ENCODE results near the gene RSRC1. TPM values are rescaled to one million over a fixed set of nuclear protein-coding genes. Genes with fewer than 3 reads are reported as not detected.
A peak's percentile ranks its signal among the peaks of the same experiment; 100 is the strongest.

RSRC1 gene
- total and polyA plus RNA-seq, 4 experiments from 2014 or later, result 23.4 to 35.7 (median 33.7) TPM

DNA sequence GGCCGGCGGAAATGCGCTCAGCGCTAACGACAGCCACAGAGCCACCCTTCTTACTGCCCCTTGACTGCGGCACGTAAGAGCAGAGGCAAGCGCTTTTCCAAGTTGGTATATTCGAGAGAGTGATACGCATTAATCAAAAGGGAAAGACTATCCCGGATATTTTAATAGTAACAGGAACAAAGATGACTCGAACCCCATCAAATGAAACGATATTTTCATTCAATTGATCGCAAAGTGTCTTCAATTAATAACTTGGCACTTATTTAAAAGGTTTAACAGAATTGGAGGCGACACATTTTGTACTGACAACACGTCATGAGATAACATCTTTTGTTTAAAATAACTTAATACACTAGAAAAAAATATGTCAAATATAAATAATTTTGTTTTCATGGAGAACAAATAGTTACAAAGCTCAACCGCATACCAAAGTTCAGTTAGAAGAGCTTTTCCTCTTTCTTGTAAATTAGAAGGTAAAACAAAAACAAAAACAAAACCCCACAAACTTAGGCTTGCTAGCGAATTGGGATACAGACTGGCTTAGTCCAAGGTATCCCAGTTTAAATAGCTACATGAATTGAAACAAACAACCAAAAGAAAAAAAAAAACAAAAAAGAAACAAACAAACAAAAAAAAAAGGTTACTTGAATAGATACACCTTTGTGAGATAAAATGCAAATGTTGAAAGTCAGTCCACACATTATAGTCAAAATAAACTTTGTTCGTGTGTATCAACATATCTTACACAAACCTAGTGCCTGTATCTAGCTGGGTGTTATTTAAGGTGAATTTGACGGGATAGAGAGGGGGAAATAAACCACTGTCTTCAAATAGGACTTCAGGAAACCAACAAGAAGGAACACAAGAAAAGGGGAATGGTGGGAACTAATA is 13.8 kb upstream of the RSRC1 start:
- Histone ChIP-seq H3K36me3 (ENCODE audit: insufficient read depth, low read length) (no peaks in the 10 kb centered on the region), H3K4me3 (ENCODE audit: low read length in 2 of 2) (no peak overlapping the region), H3K27ac (ENCODE audit: low read depth, low read length) (no peak overlapping the region), H3K9me3 (ENCODE audit: control insufficient read depth in 1 of 2, low read length in 2 of 2) (no peaks in the 10 kb centered on the region), H3K4me1 (ENCODE audit: insufficient read depth, low read length) (peaks cover 12% of the 10 kb centered on the region), H3K27me3 (ENCODE audit: insufficient read depth, low read length) (peaks cover 56% of the 10 kb centered on the region)
- Mint-ChIP-seq H3K9me3 (peaks cover 2 to 36% (median 23%) of the 10 kb centered on the region in 8 donors), H3K4me1 (peaks cover 6 to 25% (median 14%) of the 10 kb centered on the region in 4 donors), H3K27me3 (peaks cover 61 to 68% of the 10 kb centered on the region in 2 donors), H3K4me3 (peak overlapping the region in 6 of 8 donors; percentile 5 to 55 (median 25)), H3K36me3 (peaks cover 0 to 7% of the 10 kb centered on the region in 2 donors), H3K27ac (peak overlapping the region in 5 of 7 donors; percentile 57 to 81 (median 70))
- CTCF ChIA-PET (ENCODE audit: partially characterized antibody), result no interaction called here
- intact Hi-C loops (cut with micrococcal nuclease), result loop anchor here (2.0 kb wide), 1 partner anchor 15 kb away; the partner anchor contains the start of gene RSRC1
- POLR2A ChIA-PET (ENCODE audit: partially characterized antibody), result interaction anchor here (5.0 kb wide), 1 partner anchor 14 kb away, joined by 19 read pairs; the partner anchor contains the start of gene RSRC1
- peak in 1 of 5 donors; percentile 6 for DNase-seq

DNA sequence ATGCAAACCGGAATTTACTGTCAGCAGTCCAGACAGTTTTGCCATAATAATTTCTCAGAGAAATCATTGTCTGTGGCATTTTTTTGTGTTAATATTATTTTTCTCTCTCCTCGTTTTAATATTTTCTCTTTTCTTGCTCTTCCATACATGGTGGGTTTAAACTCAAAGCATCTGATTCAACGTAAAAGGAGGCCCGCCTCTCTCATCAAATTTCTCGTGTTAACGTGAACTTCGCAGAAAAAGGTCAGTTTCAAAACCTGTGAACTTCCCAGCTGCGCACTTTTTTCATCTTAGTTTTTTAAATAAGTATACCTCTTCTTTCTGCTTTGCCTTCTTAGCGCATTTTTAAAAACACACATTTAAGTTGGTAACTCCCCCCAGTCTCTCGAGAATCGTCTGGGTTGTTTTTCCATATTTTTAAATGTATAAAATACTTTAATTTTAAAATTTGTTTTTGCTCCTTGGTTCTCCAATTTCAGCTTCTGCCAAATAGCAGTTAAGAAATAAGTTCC is 12.8 kb upstream of the RSRC1 start:
- no peak overlapping the region for H3K27ac ChIP-seq (ENCODE audit: low read depth, low read length)
- no peak overlapping the region for H3K4me3 ChIP-seq (ENCODE audit: low read length in 2 of 2)
- ChIA-PET CTCF (ENCODE audit: partially characterized antibody) (interaction anchor here (0.7 kb wide), 1 partner anchor 16 kb away, joined by 4 read pairs; no protein-coding TSS in a partner anchor), POLR2A (ENCODE audit: partially characterized antibody) (interaction anchor here (5.0 kb wide), 1 partner anchor 13 kb away, joined by 19 read pairs; the partner anchor contains the start of gene RSRC1)
- peaks cover 61% of the 10 kb centered on the region for H3K27me3 ChIP-seq (ENCODE audit: insufficient read depth, low read length)
- H3K36me3 Mint-ChIP-seq, result peaks cover 0 to 7% of the 10 kb centered on the region in 2 donors
- H3K4me1 Mint-ChIP-seq, result peaks cover 6 to 25% (median 14%) of the 10 kb centered on the region in 4 donors
- DNase-seq, result peak in 1 of 5 donors; percentile 3
- intact Hi-C loops (cut with micrococcal nuclease), result loop anchor here (2.0 kb wide), 1 partner anchor 14 kb away; the partner anchor contains the start of gene RSRC1
- peaks cover 65 to 73% of the 10 kb centered on the region in 2 donors for H3K27me3 Mint-ChIP-seq
- H3K27ac Mint-ChIP-seq, result peak overlapping the region in 4 of 7 donors; percentile 38 to 96 (median 86)
- H3K4me1 ChIP-seq (ENCODE audit: insufficient read depth, low read length), result peaks cover 12% of the 10 kb centered on the region
- no peaks in the 10 kb centered on the region for H3K36me3 ChIP-seq (ENCODE audit: insufficient read depth, low read length)
- H3K9me3 ChIP-seq (ENCODE audit: control insufficient read depth in 1 of 2, low read length in 2 of 2), result no peaks in the 10 kb centered on the region
- H3K9me3 Mint-ChIP-seq, result peaks cover 2 to 38% (median 23%) of the 10 kb centered on the region in 8 donors
- H3K4me3 Mint-ChIP-seq, result peak overlapping the region in 7 of 8 donors; percentile 85 to 95 (median 91)

GRCh38 chr3:158097593-158098308 is 12.1 kb upstream of the RSRC1 start:
- DNase-seq, result peak; percentile 75 to 81 (median 79)
- peaks cover 0 to 7% of the 10 kb centered on the region in 2 donors for H3K36me3 Mint-ChIP-seq
- CTCF ChIA-PET (ENCODE audit: partially characterized antibody), result interaction anchor here (0.7 kb wide), 1 partner anchor 17 kb away, joined by 4 read pairs; no protein-coding TSS in a partner anchor
- POLR2A ChIA-PET (ENCODE audit: partially characterized antibody), result interaction anchor here (5.0 kb wide), 1 partner anchor 12 kb away, joined by 19 read pairs; the partner anchor contains the start of gene RSRC1
- Histone ChIP-seq H3K27me3 (ENCODE audit: insufficient read depth, low read length) (peaks cover 67% of the 10 kb centered on the region), H3K4me3 (ENCODE audit: low read length in 2 of 2) (peak overlapping the region; percentile 22 to 68), H3K9me3 (ENCODE audit: control insufficient read depth in 1 of 2, low read length in 2 of 2) (no peaks in the 10 kb centered on the region), H3K27ac (ENCODE audit: low read depth, low read length) (no peak overlapping the region), H3K36me3 (ENCODE audit: insufficient read depth, low read length) (no peaks in the 10 kb centered on the region), H3K4me1 (ENCODE audit: insufficient read depth, low read length) (peaks cover 13% of the 10 kb centered on the region)
- intact Hi-C loops (cut with micrococcal nuclease), result loop anchor here (1.0 to 2.0 kb wide), 2 partner anchors 9 to 13 kb away; partner anchors contain the start of genes RSRC1 and SHOX2
- peak overlapping the region; percentile 85 to 95 (median 90) for H3K4me3 Mint-ChIP-seq
- H3K27me3 Mint-ChIP-seq, result peaks cover 70 to 78% of the 10 kb centered on the region in 2 donors
- H3K9me3 Mint-ChIP-seq, result peaks cover 2 to 44% (median 24%) of the 10 kb centered on the region in 8 donors
- H3K4me1 Mint-ChIP-seq, result peaks cover 6 to 28% (median 16%) of the 10 kb centered on the region in 4 donors
- H3K27ac Mint-ChIP-seq, result peak overlapping the region in 6 of 7 donors; percentile 17 to 96 (median 86)

GRCh38 chr3:158098309-158098639 is 11.6 kb upstream of the RSRC1 start:
- H3K4me3 ChIP-seq (ENCODE audit: low read length in 2 of 2), result peak overlapping the region; percentile 22 to 68
- ChIA-PET POLR2A (ENCODE audit: partially characterized antibody) (interaction anchor here (5.0 kb wide), 1 partner anchor 11 kb away, joined by 19 read pairs; the partner anchor contains the start of gene RSRC1), CTCF (ENCODE audit: partially characterized antibody) (interaction anchor here (1.1 kb wide), 1 partner anchor 11 kb away, joined by 4 read pairs; the partner anchor contains the start of gene RSRC1)
- Mint-ChIP-seq H3K36me3 (peaks cover 0 to 7% of the 10 kb centered on the region in 2 donors), H3K4me1 (peaks cover 10 to 33% (median 16%) of the 10 kb centered on the region in 4 donors), H3K9me3 (peaks cover 2 to 49% (median 26%) of the 10 kb centered on the region in 8 donors), H3K4me3 (peak overlapping the region; percentile 85 to 95 (median 90)), H3K27ac (peak overlapping the region in 5 of 7 donors; percentile 17 to 96 (median 89)), H3K27me3 (peaks cover 71 to 78% of the 10 kb centered on the region in 2 donors)
- no peak for DNase-seq
- intact Hi-C loops (cut with micrococcal nuclease), result loop anchor here (1.0 kb wide), 1 partner anchor 8 kb away; the partner anchor contains the start of gene SHOX2
- no peak overlapping the region for H3K27ac ChIP-seq (ENCODE audit: low read depth, low read length)
- peaks cover 72% of the 10 kb centered on the region for H3K27me3 ChIP-seq (ENCODE audit: insufficient read depth, low read length)
- peaks cover 18% of the 10 kb centered on the region for H3K4me1 ChIP-seq (ENCODE audit: insufficient read depth, low read length)
- H3K9me3 ChIP-seq (ENCODE audit: control insufficient read depth in 1 of 2, low read length in 2 of 2), result no peaks in the 10 kb centered on the region
- no peaks in the 10 kb centered on the region for H3K36me3 ChIP-seq (ENCODE audit: insufficient read depth, low read length)

- CTCF ChIA-PET (ENCODE audit: partially characterized antibody), result interaction anchor here (0.6 to 1.1 kb wide), 2 partner anchors 11 to 481 kb away, joined by 3 to 4 read pairs; partner anchors contain the start of gene RSRC1
- peaks cover 2 to 52% (median 27%) of the 10 kb centered on the region in 8 donors for H3K9me3 Mint-ChIP-seq
- peaks cover 10 to 39% (median 21%) of the 10 kb centered on the region in 4 donors for H3K4me1 Mint-ChIP-seq
- POLR2A ChIA-PET (ENCODE audit: partially characterized antibody), result interaction anchor here (5.0 kb wide), 1 partner anchor 11 kb away, joined by 19 read pairs; the partner anchor contains the start of gene RSRC1
- H3K27me3 ChIP-seq (ENCODE audit: insufficient read depth, low read length), result peaks cover 77% of the 10 kb centered on the region
- peaks cover 73 to 75% of the 10 kb centered on the region in 2 donors for H3K27me3 Mint-ChIP-seq
- H3K27ac Mint-ChIP-seq, result peak overlapping the region in 1 of 7 donors; percentile 84
- no peaks in the 10 kb centered on the region for H3K36me3 ChIP-seq (ENCODE audit: insufficient read depth, low read length)
- intact Hi-C loops (cut with micrococcal nuclease), result loop anchor here (1.0 kb wide), 1 partner anchor 7 kb away; the partner anchor contains the start of gene SHOX2
- H3K9me3 ChIP-seq (ENCODE audit: control insufficient read depth in 1 of 2, low read length in 2 of 2), result no peaks in the 10 kb centered on the region
- H3K4me1 ChIP-seq (ENCODE audit: insufficient read depth, low read length), result peaks cover 24% of the 10 kb centered on the region
- peak in 1 of 5 donors; percentile 6 for DNase-seq
- no peak overlapping the region for H3K4me3 ChIP-seq (ENCODE audit: low read length in 2 of 2)
- H3K27ac ChIP-seq (ENCODE audit: low read depth, low read length), result no peak overlapping the region
- peaks cover 0 to 7% of the 10 kb centered on the region in 2 donors for H3K36me3 Mint-ChIP-seq
- peak overlapping the region in 4 of 8 donors; percentile 35 to 88 (median 55) for H3K4me3 Mint-ChIP-seq
Observed at GRCh38 chr3:158098834-158099424, 11.0 kb upstream of the RSRC1 start.

GRCh38 chr3:158100681-158101080 is 9.2 kb upstream of the RSRC1 start:
- peaks cover 73 to 76% of the 10 kb centered on the region in 2 donors for H3K27me3 Mint-ChIP-seq
- ChIA-PET POLR2A (ENCODE audit: partially characterized antibody) (interaction anchor here (1.1 to 5.0 kb wide), 2 partner anchors 9 kb away, joined by 3 to 19 read pairs; partner anchors contain the start of gene RSRC1), CTCF (ENCODE audit: partially characterized antibody) (interaction anchor here (1.0 kb wide), 1 partner anchor 10 kb away, joined by 3 read pairs; the partner anchor contains the start of gene RSRC1)
- H3K36me3 ChIP-seq (ENCODE audit: insufficient read depth, low read length), result no peaks in the 10 kb centered on the region
- no peak overlapping the region for H3K4me3 ChIP-seq (ENCODE audit: low read length in 2 of 2)
- peaks cover 12 to 53% (median 28%) of the 10 kb centered on the region in 4 donors for H3K4me1 Mint-ChIP-seq
- peaks cover 0 to 7% of the 10 kb centered on the region in 2 donors for H3K36me3 Mint-ChIP-seq
- no peak overlapping the region for H3K27ac ChIP-seq (ENCODE audit: low read depth, low read length)
- peak overlapping the region in 1 of 7 donors; percentile 82 for H3K27ac Mint-ChIP-seq
- intact Hi-C loops (cut with micrococcal nuclease), result loop anchor here (10.0 kb wide), 2 partner anchors 926 to 1616 kb away; no protein-coding TSS in a partner anchor
- H3K4me3 Mint-ChIP-seq, result no peak overlapping the region
- H3K9me3 Mint-ChIP-seq, result peaks cover 2 to 55% (median 26%) of the 10 kb centered on the region in 8 donors
- no peaks in the 10 kb centered on the region for H3K9me3 ChIP-seq (ENCODE audit: control insufficient read depth in 1 of 2, low read length in 2 of 2)
- H3K27me3 ChIP-seq (ENCODE audit: insufficient read depth, low read length), result peaks cover 77% of the 10 kb centered on the region
- H3K4me1 ChIP-seq (ENCODE audit: insufficient read depth, low read length), result peaks cover 34% of the 10 kb centered on the region
- no peak for DNase-seq

Measured in CD4-positive, alpha-beta memory T cell (primary cell).